Astrocyte of the spinal cord (primary cell): ENCODE results near the gene JMJD4.

Experiments used
- DNase-seq: peaks from one replicate; pipeline ENCODE4 v3.0.0; 2011; ENCODE audit warnings: low read depth, low spot score
- H3K4me3 ChIP-seq: 2 replicates; pipeline ENCODE4 v1.5.1; 2011; ENCODE audit warnings: low read depth, mild to moderate bottlenecking, low read length, moderate library complexity
- CTCF ChIP-seq: IDR thresholded peaks from 2 replicates; pipeline ENCODE4 v1.5.1; 2012; ENCODE audit warnings: low read depth, mild to moderate bottlenecking, low read length, inconsistent platforms
- in situ Hi-C: cut with HindIII; loops from 2 replicates; pipeline ENCODE4 v1.10.0; 2017; ENCODE audit warnings: low sequenced_read_pairs

Gene JMJD4

GRCh38 chr1:227778401-227778947, 43.4 kb upstream of the JMJD4 start:
- in situ Hi-C loops = no loop called here
- DNase-seq = peak; percentile 68
- no peak overlapping the region for H3K4me3 ChIP-seq
- TF ChIP-seq CTCF = no peak

GRCh38 chr1:227777646-227778045, 42.5 kb upstream of the JMJD4 start:
- in situ Hi-C loops = no loop called here
- H3K4me3 ChIP-seq = no peak overlapping the region
- no peak for TF ChIP-seq CTCF
- no peak for DNase-seq

GRCh38 chr1:227777156-227777555, 42.1 kb upstream of the JMJD4 start:
- DNase-seq = no peak
- H3K4me3 ChIP-seq = no peak overlapping the region
- no peak for TF ChIP-seq CTCF
- in situ Hi-C loops = no loop called here

GRCh38 chr1:227776331-227776771, 41.2 kb upstream of the JMJD4 start:
- TF ChIP-seq CTCF = no peak
- DNase-seq = peak; percentile 92
- H3K4me3 ChIP-seq = no peak overlapping the region
- in situ Hi-C loops = no loop called here

- H3K4me3 ChIP-seq = no peak overlapping the region
- in situ Hi-C loops = no loop called here
- DNase-seq = peak; percentile 47
- no peak for TF ChIP-seq CTCF
These were observed 40.7 kb upstream of the JMJD4 start for GRCh38 chr1:227775841-227776240.

GRCh38 chr1:227774821-227775661, 39.9 kb upstream of the JMJD4 start:
- TF ChIP-seq CTCF = no peak
- H3K4me3 ChIP-seq = no peak overlapping the region
- DNase-seq = peak; percentile 74
- in situ Hi-C loops = no loop called here
